Parathyroid adenoma (tissue), 2 donors: Measurements from ENCODE around the gene ZBTB14.

Experiments used
- H2AFZ ChIP-seq: fragments of 300-600 bp; sonication (generic); one replicate; pipeline ENCODE4 v1.7.0; 2017; ENCODE audit warnings: antibody characterized with exemption, mild to moderate bottlenecking
- H3K27ac ChIP-seq: fragments of 300-600 bp; sonication (generic); one replicate; pipeline ENCODE4 v1.7.0; 2017
- H3K27me3 ChIP-seq: fragments of 300-600 bp; sonication (generic); one replicate; pipeline ENCODE4 v1.7.0; 2017; ENCODE audit warnings: low read length; ENCODE audit not compliant: control insufficient read depth, insufficient read depth
- H3K36me3 ChIP-seq: fragments of 300-600 bp; sonication (generic); one replicate; pipeline ENCODE4 v1.7.0; 2017; ENCODE audit warnings: low read length; ENCODE audit not compliant: control insufficient read depth, insufficient read depth
- H3K4me1 ChIP-seq: fragments of 300-600 bp; sonication (generic); one replicate; pipeline ENCODE4 v1.7.0; 2017; ENCODE audit warnings: control low read depth
- H3K4me2 ChIP-seq: fragments of 300-600 bp; sonication (generic); one replicate; pipeline ENCODE4 v1.7.0; 2017; ENCODE audit warnings: low read length
- H3K4me3 ChIP-seq: fragments of 300-600 bp; sonication (generic); one replicate; pipeline ENCODE4 v1.7.0; 2017; ENCODE audit warnings: low read depth, low read length
- H3K79me2 ChIP-seq: fragments of 300-600 bp; sonication (generic); one replicate; pipeline ENCODE4 v1.7.0; 2017; ENCODE audit warnings: control low read depth
- H3K9ac ChIP-seq: fragments of 300-600 bp; sonication (generic); one replicate; pipeline ENCODE4 v1.7.0; 2017; ENCODE audit warnings: mild to moderate bottlenecking
- H3K9me3 ChIP-seq: fragments of 300-600 bp; sonication (generic); one replicate; pipeline ENCODE4 v1.7.0; 2017; ENCODE audit warnings: low read length; ENCODE audit not compliant: control insufficient read depth
- CTCF ChIP-seq: fragments of 300-600 bp; sonication (generic); IDR thresholded peaks from one replicate; pipeline ENCODE4 v1.7.0; 2017; ENCODE audit warnings: antibody characterized with exemption, mild to moderate bottlenecking
- donor health status: primary hyperparathyroidism.

ZBTB14 gene

GRCh38 chr18:5297597-5297996 lies 2.1 kb upstream of the ZBTB14 start:
- Histone ChIP-seq H3K4me3 (no peak overlapping the region), H3K9ac (no peak overlapping the region), H3K9me3 (no peaks in the 10 kb centered on the region), H3K27me3 (no peaks in the 10 kb centered on the region), H3K4me2 (no peak overlapping the region), H3K4me1 (peaks cover 16% of the 10 kb centered on the region), H3K36me3 (no peaks in the 10 kb centered on the region), H3K79me2 (no peaks in the 10 kb centered on the region), H3K27ac (peak overlapping the region; percentile 98), H2AFZ (no peak overlapping the region)
- TF ChIP-seq CTCF, result no peak

- no peak for TF ChIP-seq CTCF
- Histone ChIP-seq H3K4me1 (peaks cover 19% of the 10 kb centered on the region), H2AFZ (peak overlapping the region; percentile 81), H3K27me3 (no peaks in the 10 kb centered on the region), H3K27ac (peak overlapping the region; percentile 98), H3K4me2 (peak overlapping the region; percentile 90), H3K9me3 (no peaks in the 10 kb centered on the region), H3K36me3 (no peaks in the 10 kb centered on the region), H3K9ac (peak overlapping the region; percentile 71), H3K4me3 (peak overlapping the region; percentile 74), H3K79me2 (no peaks in the 10 kb centered on the region)
These were observed 1.3 kb upstream of the ZBTB14 start for GRCh38 chr18:5296706-5297320.

- peaks cover 19% of the 10 kb centered on the region for H3K4me1 ChIP-seq
- peak overlapping the region; percentile 98 for H3K27ac ChIP-seq
- peak overlapping the region; percentile 90 for H3K4me2 ChIP-seq
- no peaks in the 10 kb centered on the region for H3K27me3 ChIP-seq
- peak overlapping the region; percentile 74 for H3K4me3 ChIP-seq
- H2AFZ ChIP-seq, result peak overlapping the region; percentile 81
- H3K9ac ChIP-seq, result peak overlapping the region; percentile 71
- H3K79me2 ChIP-seq, result peaks cover 6% of the 10 kb centered on the region
- H3K9me3 ChIP-seq, result no peaks in the 10 kb centered on the region
- no peaks in the 10 kb centered on the region for H3K36me3 ChIP-seq
- TF ChIP-seq CTCF, result no peak
These were observed 617 bp upstream of the ZBTB14 start for GRCh38 chr18:5295981-5296705.

GRCh38 chr18:5294457-5295230 lies 882 bp downstream of the ZBTB14 start:
- Histone ChIP-seq H3K4me1 (peaks cover 19% of the 10 kb centered on the region), H3K79me2 (peaks cover 9% of the 10 kb centered on the region), H2AFZ (peak overlapping the region; percentile 68), H3K9ac (peak overlapping the region; percentile 63), H3K9me3 (no peaks in the 10 kb centered on the region), H3K4me2 (peak overlapping the region; percentile 88), H3K27ac (peak overlapping the region; percentile 99), H3K36me3 (no peaks in the 10 kb centered on the region), H3K4me3 (peak overlapping the region; percentile 89), H3K27me3 (no peaks in the 10 kb centered on the region)
- TF ChIP-seq CTCF, result no peak
